DMS114 treated with DMSO at 0.1 percent for 48 hours (cell line): ENCODE results near the gene WDFY2.
"Not testable (repeated sequence)": the region's sequence is repeated elsewhere in the genome, so short reads cannot be mapped to it uniquely, and the experiment has no call there.

Experiments used
- DNase-seq: peaks from one replicate; lab custom pipeline; 2025; ENCODE audit not compliant: unreplicated experiment; lab: John Stamatoyannopoulos, UW

The WDFY2 gene

DNA sequence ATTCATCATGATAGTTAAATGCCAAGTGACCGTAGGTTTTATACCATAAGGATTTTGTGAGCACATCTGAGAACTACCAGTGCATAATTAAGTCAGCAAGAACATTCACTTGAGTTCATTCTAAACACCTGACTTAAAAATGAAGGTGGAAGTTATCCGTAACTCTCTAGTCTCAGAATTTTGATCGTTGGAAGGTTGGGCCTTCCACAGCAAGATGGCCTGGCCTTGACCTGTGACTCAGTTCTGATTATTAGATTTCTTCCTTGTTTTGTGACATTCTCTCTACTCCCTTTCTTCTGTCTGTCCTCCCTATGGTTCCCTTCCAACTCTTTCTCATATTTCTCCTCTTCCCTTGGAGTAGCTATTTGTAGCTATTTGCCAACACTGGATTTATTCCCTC lies 20.0 kb upstream of the WDFY2 start:
- no peak for DNase-seq

DNA sequence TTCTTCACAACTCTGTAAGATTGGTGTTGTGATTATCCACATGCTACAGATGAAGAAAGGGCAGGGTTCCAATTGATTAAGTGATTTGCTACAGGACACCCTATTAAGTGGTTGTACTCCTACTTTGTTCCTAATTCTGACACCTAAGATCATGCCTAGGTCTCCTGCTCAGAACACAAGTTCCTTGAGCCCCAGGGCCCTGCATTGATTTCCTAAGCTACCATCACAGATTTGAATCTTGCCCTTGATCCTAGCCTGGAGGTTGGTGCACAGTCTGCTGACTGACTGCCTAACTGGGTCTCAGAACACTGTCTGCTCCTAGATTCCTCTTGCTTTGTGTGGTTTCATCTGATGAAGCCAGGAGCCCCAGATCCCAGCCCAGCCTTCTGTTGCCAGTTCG lies 19.6 kb upstream of the WDFY2 start:
- DNase-seq: no peak

DNA sequence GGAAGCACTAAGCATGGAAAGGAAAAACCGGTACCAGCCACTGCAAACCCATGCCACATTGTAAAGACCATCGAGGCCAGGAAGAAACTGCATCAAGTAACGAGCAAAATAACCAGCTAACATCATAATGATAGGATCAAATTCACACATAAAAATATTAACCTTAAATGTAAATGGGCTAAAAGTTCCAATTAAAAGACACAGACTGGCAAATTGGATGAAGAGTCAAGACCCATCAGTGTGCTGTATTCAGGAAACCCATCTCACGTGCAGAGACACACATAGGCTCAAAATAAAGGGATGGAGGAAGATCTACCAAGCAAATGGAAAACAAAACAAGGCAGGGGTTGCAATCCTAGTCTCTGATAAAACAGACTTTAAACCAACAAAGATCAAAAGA lies 15.3 kb upstream of the WDFY2 start:
- not testable (repeated sequence) for DNase-seq

DNA sequence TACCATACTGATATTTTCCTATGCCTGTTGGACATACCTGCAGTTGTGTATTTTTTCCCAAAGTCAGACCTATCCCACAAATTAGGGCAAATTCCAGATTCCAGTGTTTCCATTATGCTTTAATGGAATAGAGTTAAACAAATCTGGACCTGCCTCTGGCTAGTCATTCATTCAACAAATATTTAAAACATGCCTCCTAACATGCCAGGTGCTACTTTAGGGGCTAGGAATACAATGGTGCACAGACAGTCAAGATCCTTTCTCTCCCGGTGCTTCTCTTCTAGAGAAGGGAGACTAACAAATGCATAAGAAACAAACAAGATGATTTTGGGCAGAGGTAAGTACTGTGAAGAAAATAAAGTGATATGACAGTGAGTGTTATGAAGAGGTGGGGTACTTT lies 7.5 kb upstream of the WDFY2 start:
- no peak for DNase-seq

DNA sequence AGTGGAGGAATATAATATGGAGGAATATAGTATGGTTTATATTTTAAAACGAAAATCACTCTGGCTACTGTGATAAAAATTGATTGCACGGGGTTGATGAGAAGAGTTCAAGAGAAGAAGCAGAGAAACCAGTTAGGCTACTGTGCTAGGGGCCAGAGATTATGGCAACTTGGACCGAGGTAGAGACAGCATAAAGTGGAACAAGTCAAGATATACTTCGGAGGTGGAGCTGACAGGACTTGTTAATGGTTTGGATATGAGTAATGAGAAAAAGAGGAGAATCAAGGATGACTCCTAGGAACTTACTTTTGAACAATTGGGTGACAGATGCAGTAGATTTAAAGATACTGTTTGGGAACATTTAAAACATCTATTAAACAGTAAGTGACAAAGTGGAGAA lies 6.6 kb upstream of the WDFY2 start:
- DNase-seq: no peak

DNA sequence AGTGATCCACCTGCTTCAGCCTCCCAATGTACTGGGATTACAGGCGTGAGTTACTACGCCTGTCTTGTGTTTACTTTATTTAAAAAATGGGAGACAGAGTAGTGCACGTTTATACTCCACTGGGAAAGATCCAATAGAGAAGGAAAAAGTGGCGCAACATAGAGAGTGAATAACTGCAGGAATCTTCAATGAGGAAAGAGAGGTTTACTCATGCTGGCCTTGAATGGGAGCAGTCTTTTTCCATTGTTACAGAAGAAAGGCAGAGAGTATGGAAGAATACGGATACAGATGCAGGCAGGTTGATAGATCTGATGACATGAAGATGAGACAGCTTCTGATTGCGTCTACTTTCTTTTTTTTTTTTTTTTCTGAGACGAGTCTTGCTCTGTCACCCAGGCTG lies 4.6 kb upstream of the WDFY2 start:
- no peak for DNase-seq

DNA sequence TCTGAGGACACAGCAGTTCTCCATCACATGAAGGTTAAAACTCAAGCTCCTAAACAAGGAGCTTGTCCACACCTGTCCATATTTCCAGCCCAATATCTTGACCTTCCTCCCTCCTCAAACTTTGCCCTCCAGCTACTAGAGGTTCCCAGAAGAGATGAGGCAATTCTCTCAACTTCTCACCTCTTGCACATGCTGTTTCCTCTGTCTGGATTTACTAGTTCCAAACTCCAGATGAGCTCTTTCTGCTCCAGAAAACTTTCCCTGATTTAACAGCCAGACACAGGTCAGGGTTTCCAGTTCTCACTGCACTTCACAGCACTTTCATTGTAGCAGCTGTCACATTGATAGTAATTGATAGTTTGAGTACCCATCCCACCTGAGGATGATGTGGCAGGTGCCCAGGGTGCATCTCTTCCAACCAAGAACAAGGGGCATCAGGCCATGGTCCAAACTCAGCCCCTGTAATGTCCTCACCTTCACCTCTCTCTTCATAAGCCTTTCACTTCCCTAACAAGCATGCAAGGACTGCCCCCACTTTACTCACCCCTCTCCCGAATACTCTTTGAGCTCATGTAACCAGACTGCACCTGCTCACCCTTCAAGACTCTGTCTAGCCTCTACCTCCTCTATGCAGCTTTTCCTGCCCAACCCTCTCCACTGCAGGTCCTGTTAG lies 3.0 kb upstream of the WDFY2 start:
- DNase-seq: no peak

DNA sequence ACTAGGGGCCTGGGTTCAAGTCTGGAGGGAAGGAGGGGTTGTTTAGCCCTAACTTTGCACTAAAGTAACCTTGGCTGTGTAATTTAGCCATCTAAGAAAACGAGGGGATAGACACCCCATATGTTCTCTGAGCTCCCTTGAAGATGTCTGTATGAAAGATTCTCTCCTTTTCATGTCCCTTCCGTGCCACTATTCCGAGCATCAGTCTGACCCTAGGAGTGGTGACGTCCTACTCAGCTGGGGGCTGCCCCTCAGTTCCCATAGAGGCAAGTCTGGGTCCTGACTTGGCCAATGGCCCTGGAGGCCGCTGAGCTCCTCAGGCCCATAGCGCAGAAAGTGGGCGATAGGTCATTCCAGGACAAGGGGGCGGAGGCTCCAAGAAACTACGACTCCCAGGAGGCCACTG lies 790 bp upstream of the WDFY2 start:
- DNase-seq: no peak

DNA sequence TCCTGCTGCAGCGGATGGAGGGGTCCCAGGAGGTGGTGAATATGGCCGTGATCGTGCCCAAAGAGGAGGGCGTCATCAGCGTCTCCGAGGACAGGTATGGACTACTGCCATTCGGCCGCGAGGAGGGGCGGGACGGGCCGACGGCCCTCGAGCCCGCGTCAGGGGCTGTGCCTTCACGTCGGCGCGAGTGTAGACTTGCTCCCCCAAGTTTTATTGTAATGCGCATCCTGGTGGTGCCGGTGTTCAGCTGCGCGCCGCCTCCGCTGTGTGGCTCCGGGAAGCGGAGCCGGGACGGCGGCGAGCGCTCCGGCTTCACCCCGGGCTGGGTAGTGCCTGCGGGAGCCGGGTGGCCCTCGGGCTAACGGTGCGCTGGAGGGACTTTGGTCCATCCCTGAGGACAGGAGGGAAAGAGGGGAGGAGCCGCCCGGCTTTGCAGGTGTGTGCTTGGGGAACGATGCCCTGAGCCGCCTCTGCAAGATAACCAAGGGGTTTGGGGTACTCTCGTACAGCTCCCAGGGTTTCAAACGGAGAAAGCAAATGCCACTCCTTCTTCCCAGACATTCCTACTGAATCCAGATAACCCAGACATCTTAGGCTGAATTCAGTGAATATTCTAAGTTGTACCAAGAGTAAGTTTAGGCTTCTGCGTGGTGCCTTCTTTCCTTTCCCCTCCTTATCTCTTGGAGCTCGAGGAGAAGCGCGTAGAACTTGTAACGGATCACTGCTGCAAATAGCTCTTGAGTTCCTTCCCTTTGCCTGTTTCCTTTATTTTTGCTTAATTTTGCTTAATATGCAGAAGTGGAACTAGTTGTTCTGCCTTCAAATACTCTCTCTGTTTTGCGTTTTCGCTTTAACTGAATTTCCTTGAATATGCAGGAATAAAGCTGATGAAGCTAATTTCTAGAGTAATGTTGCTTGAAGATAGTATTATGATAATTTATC lies 740 bp downstream of the WDFY2 start:
- DNase-seq: no peak

DNA sequence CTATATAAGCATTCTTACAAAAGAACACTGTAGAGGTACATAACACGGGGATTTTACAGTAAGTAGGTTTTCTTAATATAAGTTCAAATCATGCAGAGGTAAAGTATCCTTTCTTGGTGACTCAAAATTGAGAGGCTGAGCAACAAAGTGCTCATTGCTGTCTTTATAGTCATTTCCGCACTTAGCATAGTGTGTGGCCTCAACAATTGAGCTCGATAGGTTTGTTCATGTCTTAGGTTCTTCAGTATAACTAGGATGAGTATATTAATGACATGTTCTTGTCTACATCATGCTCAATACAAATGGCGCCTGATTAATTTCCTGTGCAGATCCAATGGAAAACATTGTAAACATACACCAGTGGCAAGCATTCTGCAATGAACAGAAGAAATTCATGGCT lies 1.4 kb downstream of the WDFY2 start:
- DNase-seq: no peak

DNA sequence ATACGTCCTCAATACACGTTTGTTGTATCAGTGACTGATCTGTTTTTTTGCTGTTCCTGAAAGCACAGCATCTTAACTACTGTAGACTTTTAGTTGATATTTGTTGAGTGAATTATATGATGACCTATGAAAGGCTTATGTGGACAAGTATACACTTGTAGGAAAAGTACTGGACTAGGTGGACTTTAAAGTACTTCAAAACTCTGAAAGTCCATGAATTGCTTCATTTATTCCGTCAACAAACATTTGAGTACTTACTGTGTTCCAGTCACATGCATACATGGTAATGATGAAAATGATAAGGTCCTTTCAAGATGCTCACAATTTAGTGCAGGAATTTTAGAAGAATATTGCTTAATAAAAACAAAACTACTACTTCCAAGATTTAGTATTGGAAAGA lies 3.1 kb downstream of the WDFY2 start:
- no peak for DNase-seq

DNA sequence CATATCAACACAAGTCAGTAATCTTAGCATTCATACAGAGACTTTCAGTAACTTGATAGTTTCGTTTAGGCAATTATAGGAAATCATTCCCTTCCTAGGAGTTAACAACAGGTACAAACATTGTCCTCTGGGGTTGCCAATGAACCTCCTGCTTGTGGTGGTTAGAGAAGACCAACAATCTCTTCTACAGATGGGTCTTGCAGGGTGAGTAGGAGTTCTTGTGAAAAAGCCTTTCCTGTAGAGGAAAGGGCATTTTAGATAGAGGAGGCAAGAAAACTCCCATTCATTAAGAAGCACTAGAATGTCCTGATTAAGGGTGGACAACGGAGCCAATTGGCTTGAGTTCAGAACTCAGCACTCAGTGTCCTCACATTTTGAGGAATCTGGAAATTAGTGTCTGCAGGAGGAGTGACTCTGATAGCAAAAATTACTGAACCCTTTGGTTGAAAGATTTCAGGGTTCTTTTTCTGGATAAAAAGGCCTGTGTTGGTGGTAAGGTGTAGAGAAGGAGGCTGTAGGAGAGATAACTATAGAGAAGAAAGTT lies 4.2 kb downstream of the WDFY2 start:
- DNase-seq: no peak

DNA sequence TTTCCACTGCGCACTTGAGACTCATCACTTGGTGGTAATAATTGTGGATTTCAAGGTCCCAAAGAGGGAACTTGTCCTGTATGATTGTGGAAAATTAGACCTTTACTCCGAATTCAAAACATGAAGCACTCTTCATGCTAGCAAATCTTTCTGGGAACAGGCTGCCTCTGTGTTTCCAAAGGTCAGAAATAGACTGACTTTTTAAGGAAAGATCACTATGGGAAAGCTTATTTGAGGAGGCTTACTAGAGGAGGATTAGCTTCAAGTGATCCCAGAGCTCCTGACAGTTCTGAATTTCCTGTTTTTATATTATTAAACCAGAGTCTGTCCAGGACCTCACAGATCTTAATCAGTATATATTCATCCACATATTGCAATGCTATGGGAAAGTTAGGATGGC lies 5.5 kb downstream of the WDFY2 start:
- no peak for DNase-seq

DNA sequence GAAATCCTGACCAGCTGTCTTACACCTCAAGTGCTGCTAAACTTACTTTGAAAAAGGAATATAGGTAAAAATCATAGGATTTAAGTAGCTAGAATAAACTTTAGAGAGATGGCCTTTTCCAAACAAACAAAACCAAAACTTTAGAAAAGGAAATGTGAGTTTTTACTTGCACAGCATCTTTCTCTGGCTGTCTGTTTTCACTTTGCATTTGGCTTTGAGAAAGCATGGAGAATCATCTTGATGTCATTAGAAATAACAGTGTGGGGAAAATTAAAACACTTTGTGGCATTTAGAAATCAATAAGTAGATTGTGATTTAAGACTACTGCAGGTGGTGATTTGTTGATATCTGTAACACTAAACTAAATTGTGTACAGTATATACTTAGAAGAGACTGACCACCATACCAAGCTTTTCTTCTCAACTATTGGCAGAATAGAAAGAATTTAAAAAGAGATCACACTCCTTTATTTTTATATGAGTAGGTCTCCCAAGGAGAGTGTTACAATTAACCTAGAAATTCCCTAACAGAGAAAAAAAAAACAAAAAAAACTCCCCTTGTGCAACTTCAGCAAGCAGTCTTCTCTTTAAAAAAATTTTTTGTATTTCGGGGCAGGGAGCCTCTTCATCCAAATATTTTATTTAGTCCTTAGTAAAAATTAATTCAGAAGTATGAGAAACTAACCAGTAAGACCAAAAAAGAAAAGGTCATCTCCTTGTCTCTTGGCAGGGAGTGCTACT lies 6.1 kb downstream of the WDFY2 start:
- DNase-seq: no peak

DNA sequence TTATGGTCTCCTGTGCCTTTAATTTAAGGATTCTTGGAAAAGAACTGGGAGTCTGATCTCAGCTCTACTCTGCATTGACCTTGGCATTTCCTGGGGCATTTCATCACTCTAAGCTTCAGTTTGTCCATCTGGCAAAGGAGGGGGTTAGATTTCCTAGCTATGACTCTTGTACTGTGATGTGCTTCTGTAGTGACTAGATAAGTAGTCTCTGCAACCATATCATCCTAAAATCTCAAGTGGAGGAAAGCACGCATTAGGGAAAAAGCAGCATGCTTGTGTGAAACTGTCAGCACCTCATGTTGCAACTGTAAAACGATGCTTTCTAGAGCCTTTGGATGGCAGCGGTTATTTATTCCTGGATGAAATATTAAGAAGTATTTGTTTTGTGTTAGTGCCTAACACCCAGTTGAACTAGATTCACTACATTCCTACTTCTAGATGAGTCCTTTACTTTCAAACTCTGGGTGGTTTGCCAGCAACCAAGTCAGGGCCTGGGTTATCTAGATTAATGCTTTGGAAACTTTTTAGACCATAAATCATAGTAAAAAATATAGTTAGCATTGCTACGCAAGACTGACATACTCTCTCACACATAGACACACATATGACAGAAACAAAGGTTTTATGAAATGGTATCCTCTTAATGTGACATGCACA lies 6.8 kb downstream of the WDFY2 start:
- peak; percentile 11 for DNase-seq

DNA sequence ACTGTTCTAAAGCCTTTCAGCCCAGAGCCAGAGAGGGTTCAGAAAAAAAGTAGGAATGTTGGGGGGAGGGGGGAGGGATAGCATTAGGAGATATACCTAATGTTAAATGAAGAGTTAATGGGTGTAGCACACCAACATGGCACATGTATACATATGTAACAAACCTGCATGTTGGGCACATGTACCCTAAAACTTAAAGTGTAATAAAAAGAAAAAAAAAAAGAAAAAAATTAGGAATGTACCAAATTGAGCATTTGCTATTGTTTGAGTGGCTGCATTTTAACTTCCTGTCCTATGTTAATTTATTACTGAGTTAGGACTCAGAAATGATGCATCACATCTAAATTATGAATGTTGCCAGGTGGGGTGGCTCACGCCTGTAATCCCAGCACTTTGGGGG lies 7.7 kb downstream of the WDFY2 start:
- DNase-seq: not testable (repeated sequence)

DNA sequence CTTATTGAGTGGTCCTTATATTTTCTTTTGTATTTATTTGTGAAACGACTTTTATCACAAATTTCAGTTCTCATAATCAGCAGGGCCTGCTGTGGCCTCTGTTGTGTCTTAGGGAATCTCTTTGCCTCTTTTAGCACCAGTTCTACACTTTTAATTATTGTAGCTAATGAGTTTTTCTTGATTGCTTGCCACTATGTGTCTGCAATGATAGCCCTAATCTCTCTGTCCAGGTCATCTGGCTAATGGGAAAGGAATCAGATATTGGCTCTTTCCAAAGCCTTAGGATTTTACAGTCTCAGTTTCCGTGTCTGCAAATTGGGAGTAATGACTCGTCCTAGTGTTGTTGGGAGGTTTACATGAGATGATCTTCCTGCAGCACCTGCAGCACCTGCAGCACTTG lies 10.2 kb downstream of the WDFY2 start:
- DNase-seq: no peak

DNA sequence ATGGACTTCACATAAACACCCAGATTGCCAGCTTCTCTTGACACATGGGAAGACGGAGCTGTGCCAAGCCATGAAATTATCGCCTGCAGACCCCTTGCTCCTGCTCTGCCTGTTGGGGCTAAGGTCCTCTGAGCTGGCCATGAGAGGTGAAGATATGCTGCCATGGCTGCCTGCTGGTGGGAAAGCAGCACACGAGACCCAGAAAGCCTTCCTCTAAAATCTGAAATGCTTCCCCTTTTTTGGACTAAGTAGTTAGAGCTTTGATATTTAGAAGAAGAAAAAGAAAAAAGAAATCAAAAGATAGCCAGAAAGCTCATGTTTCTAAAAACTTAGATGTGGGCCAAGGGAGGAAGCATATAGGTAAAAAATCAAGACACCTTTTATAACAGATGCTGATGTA lies 11.2 kb downstream of the WDFY2 start:
- no peak for DNase-seq

DNA sequence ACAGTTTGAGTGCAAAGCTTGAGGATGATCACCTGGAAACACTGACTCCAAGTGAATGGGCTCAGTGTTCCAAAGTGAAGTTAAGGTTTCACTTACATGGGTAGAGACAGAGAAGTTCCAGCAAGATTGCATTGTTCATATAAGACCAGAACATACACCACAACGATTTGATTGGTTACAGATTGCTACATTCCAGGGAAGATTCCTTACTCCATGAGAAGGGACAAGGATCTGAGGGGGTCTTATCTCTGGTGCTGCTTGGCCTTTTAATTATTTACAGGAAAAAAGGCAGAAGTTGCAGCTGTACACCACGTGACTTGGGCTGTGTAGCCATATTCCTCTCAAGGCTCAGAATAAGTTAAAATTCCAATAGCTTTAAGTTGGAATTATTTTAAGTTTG lies 12.3 kb downstream of the WDFY2 start:
- DNase-seq: no peak

DNA sequence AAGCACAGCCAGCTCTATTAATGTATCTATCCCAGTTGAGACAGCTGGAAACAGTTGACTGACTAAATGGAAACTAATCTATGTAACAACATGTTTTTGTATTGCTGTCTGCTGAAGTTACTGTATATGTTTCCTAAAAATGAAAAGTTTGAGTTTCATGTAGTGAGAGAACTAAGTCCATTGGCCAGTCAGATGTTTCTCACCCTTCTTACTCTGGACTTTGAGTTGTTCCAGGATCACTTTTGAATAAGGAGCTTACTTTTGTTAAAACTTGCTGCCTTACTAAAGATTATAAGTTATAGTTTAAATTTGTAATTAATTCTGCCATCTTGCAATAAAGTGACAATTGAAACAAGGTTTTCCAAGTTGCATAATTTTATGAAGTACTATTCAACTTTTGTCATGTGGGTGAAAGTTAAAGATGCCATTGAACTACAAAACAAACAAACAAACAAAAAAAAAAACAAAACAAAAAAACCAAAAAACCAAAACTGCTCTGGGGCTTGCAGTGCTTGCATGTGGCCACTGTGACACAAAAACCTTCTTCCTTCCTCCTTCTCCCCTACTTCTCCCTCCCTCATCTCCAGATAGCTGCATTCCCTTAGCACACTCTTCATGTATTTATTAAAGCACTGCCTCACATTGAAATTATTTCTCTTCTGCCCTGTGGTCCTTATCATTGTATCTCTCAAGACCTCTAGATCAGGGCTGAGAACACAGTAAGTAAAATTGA lies 15.3 kb downstream of the WDFY2 start:
- DNase-seq: no peak
